MM.1S (cell line): ENCODE results near the gene ZNF581.

Experiments used
- DNase-seq: peaks from one replicate; pipeline ENCODE4 v3.0.0-alpha.2; 2015
- H2AFZ ChIP-seq: fragments of 300-600 bp; sonication (generic); 2 replicates; pipeline ENCODE4 v1.6.0; 2016; ENCODE audit warnings: antibody characterized with exemption, low read length
- H3F3A ChIP-seq: fragments of 300-600 bp; sonication (generic); 2 replicates; pipeline ENCODE4 v1.6.1; 2016; ENCODE audit warnings: mild to moderate bottlenecking, antibody characterized with exemption, low read length, moderate library complexity, mixed read lengths; ENCODE audit not compliant: insufficient read depth
- H3K27ac ChIP-seq: fragments of 300-600 bp; sonication (generic); 2 replicates; pipeline ENCODE4 v1.5.1; 2016; ENCODE audit warnings: mild to moderate bottlenecking, low read length
- H3K27me3 ChIP-seq: fragments of 300-600 bp; sonication (generic); replicated peaks from 2 replicates; pipeline ENCODE4 v1.6.0; 2016; ENCODE audit warnings: low read length; ENCODE audit not compliant: insufficient read depth
- H3K36me3 ChIP-seq: fragments of 300-600 bp; sonication (generic); replicated peaks from 2 replicates; pipeline ENCODE4 v1.6.1; 2016; ENCODE audit warnings: mild to moderate bottlenecking, low read length, mixed read lengths; ENCODE audit not compliant: insufficient read depth
- H3K4me1 ChIP-seq: fragments of 300-600 bp; sonication (generic); 2 replicates; pipeline ENCODE4 v1.6.1; 2016; ENCODE audit warnings: low read length, mixed read lengths
- H3K4me2 ChIP-seq: fragments of 300-600 bp; sonication (generic); 2 replicates; pipeline ENCODE4 v1.6.0; 2016; ENCODE audit warnings: low read depth, low read length
- H3K4me3 ChIP-seq: fragments of 300-600 bp; sonication (generic); 2 replicates; pipeline ENCODE4 v1.5.1; 2016; ENCODE audit warnings: low read length, mixed read lengths
- H3K79me2 ChIP-seq: fragments of 300-600 bp; sonication (generic); 2 replicates; pipeline ENCODE4 v1.6.1; 2016; ENCODE audit warnings: mixed run types, low read length, mixed read lengths
- H3K9ac ChIP-seq: fragments of 300-600 bp; sonication (generic); 2 replicates; pipeline ENCODE4 v1.6.1; 2016; ENCODE audit warnings: low read length, mixed read lengths
- H3K9me2 ChIP-seq: fragments of 300-600 bp; sonication (generic); replicated peaks from 2 replicates; pipeline ENCODE4 v1.6.1; 2016; ENCODE audit warnings: mild to moderate bottlenecking, low read length, mixed read lengths; ENCODE audit not compliant: insufficient read depth
- H3K9me3 ChIP-seq: fragments of 300-600 bp; sonication (generic); replicated peaks from 2 replicates; pipeline ENCODE4 v1.6.1; 2016; ENCODE audit warnings: mild to moderate bottlenecking, low read length, mixed read lengths; ENCODE audit not compliant: insufficient read depth
- H4K20me1 ChIP-seq: fragments of 300-600 bp; sonication (generic); 2 replicates; pipeline ENCODE4 v1.6.1; 2016; ENCODE audit warnings: mild to moderate bottlenecking, low read length, moderate library complexity, mixed read lengths; ENCODE audit not compliant: insufficient read depth
- EZH2 ChIP-seq: fragments of 300-600 bp; sonication (generic); optimal IDR thresholded peaks from 2 replicates; pipeline ENCODE3; 2017; ENCODE audit warnings: low read depth, mild to moderate bottlenecking, antibody characterized with exemption, low read length, mixed read lengths
- EZH2phosphoT487 ChIP-seq: fragments of 300-600 bp; sonication (generic); IDR thresholded peaks from 2 replicates; pipeline ENCODE4 v1.6.1; 2018; ENCODE audit warnings: antibody characterized with exemption, low read length
- TF ChIP-seq, protein P1 (sequence below): fragments of 300-600 bp; sonication (generic); IDR thresholded peaks from 2 replicates; pipeline ENCODE4 v1.5.1; 2016; ENCODE audit warnings: antibody characterized with exemption, low read length, mixed read lengths

ZNF581 gene

DNA sequence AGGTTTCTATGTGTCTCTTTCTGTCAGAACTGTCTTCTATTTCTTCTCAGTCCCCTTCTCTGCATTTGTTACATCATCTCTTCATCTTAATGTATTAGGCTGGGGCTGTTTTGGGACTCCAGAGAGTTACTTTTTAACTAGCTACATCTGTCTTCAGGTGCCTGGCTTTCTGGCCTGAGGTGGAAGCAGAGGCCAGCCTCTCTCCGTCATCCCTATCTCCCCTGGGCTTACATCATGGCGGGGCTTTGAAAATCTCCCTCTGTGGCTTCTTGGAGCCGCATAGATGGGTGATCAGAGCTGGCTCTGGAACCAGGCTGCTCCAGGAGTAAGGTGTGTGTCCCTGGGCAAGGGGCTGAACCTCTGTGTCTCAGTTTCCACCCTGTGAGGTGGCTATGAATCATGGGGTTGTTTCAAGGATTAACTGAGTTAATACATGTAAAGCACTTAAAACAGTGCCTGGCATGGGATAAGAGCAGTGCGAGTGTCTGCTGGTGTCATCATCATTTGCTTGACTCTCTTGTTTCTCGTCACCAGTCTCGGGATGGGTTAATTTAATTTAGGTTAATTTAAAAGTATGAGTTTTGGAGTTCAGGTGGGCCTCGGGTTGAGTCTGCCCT lies 33.5 kb downstream of the ZNF581 start:
- Histone ChIP-seq H3K9ac (peak overlapping the region; percentile 85; the same call in 1 of the 2 replicates), H2AFZ (no peak overlapping the region), H3F3A (peaks cover 40% of the 10 kb centered on the region), H3K27me3 (no peaks in the 10 kb centered on the region), H4K20me1 (no peaks in the 10 kb centered on the region), H3K9me2 (no peaks in the 10 kb centered on the region), H3K4me3 (peak overlapping the region; percentile 75), H3K4me1 (peaks cover 27% of the 10 kb centered on the region), H3K79me2 (peaks cover 85% of the 10 kb centered on the region), H3K27ac (peak overlapping the region; percentile 87; the same call in 1 of the 2 replicates), H3K9me3 (no peaks in the 10 kb centered on the region), H3K4me2 (peak overlapping the region; percentile 55), H3K36me3 (peaks cover 8% of the 10 kb centered on the region; the same call in 1 of the 2 replicates)
- TF ChIP-seq EZH2phosphoT487 = no peak
- TF ChIP-seq EZH2 = no peak
- TF ChIP-seq, protein P1, sequence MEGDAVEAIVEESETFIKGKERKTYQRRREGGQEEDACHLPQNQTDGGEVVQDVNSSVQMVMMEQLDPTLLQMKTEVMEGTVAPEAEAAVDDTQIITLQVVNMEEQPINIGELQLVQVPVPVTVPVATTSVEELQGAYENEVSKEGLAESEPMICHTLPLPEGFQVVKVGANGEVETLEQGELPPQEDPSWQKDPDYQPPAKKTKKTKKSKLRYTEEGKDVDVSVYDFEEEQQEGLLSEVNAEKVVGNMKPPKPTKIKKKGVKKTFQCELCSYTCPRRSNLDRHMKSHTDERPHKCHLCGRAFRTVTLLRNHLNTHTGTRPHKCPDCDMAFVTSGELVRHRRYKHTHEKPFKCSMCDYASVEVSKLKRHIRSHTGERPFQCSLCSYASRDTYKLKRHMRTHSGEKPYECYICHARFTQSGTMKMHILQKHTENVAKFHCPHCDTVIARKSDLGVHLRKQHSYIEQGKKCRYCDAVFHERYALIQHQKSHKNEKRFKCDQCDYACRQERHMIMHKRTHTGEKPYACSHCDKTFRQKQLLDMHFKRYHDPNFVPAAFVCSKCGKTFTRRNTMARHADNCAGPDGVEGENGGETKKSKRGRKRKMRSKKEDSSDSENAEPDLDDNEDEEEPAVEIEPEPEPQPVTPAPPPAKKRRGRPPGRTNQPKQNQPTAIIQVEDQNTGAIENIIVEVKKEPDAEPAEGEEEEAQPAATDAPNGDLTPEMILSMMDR = no peak
- DNase-seq = no peak

DNA sequence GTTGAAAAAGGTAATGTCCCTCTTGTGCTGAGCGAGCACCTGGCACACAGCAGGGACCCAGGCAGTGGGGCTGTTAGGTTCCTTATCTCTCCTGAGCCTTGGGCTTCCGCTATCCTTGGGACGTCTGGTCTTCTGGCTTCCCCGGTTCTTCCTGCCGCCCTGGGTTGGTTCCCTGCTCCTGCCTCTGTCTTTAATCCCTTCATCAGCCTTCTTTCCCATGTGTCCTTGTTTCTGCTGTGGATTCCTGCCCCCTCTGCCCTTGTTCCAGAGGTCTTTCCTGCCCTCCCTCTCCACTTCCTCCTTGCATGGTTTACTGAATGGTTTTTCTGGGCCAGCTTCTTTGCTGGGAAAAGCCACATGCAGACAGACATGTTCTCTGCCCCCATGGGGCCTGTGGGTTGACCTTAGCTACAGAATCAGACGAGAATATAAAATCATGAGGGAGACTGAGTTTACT lies 34.2 kb downstream of the ZNF581 start:
- no peak for DNase-seq
- no peaks in the 10 kb centered on the region for H3K27me3 ChIP-seq
- H3K9me2 ChIP-seq = no peaks in the 10 kb centered on the region
- H3K27ac ChIP-seq = peak overlapping the region; percentile 87
- TF ChIP-seq EZH2 (no peak), EZH2phosphoT487 (no peak)
- TF ChIP-seq, protein P1 = no peak
- no peaks in the 10 kb centered on the region for H3K9me3 ChIP-seq
- H4K20me1 ChIP-seq = no peaks in the 10 kb centered on the region
- peaks cover 84% of the 10 kb centered on the region for H3K79me2 ChIP-seq
- 0 out of 2 replicates have a peak, but pooled peaks cover 6% of the 10 kb centered on the region for H3K36me3 ChIP-seq
- peak overlapping the region; percentile 85; the same call in 1 of the 2 replicates for H3K9ac ChIP-seq
- peaks cover 35% of the 10 kb centered on the region for H3F3A ChIP-seq
- peaks cover 27% of the 10 kb centered on the region for H3K4me1 ChIP-seq
- peak overlapping the region; percentile 75 for H3K4me3 ChIP-seq
- H3K4me2 ChIP-seq = peak overlapping the region; percentile 55
- no peak overlapping the region for H2AFZ ChIP-seq

DNA sequence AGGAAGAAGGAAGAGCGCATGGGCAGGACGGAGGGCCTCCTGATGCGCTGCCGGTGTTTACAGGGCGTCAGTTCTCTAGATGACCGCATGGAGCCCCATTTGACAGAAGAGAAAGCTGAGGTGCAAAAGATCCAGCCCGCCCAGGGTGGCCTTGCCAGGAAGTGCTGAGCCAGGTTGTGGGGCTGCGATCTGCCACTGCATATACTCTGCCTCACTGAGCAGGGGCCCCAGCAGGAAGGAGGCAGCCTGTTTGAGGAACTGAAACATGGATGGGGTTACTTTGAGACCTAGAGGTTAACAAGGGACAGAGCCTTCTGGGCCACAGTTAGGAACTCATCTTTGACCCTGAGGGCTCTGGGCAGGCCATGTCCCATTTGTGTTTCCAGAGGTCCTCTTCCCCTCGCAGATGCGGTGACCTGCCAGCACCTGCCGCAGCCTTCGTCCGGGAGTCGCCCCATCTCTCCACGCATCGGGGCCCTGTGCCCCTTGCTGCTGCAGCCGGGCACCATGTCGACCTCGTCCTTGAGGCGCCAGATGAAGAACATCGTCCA lies 34.7 kb downstream of the ZNF581 start:
- Histone ChIP-seq H3K27me3 (no peaks in the 10 kb centered on the region), H4K20me1 (no peaks in the 10 kb centered on the region), H2AFZ (no peak overlapping the region), H3K36me3 (0 out of 2 replicates have a peak, but pooled peaks cover 6% of the 10 kb centered on the region), H3K9me2 (no peaks in the 10 kb centered on the region), H3F3A (peaks cover 32% of the 10 kb centered on the region), H3K4me1 (peaks cover 27% of the 10 kb centered on the region), H3K4me2 (peak overlapping the region; percentile 55), H3K27ac (peak overlapping the region; percentile 87), H3K79me2 (peaks cover 79% of the 10 kb centered on the region), H3K4me3 (peak overlapping the region; percentile 75; the same call in 1 of the 2 replicates), H3K9ac (peak overlapping the region; percentile 85; the same call in 1 of the 2 replicates), H3K9me3 (no peaks in the 10 kb centered on the region)
- peak; percentile 88 for DNase-seq
- no peak for TF ChIP-seq EZH2
- TF ChIP-seq, protein P1 = peak; percentile 47
- TF ChIP-seq EZH2phosphoT487 = no peak
